ENCODE results near the gene EYA2.

GRCh38 chr20:47049771-47050170, 155.1 kb downstream of the EYA2 start:
- TF ChIP-seq CTCF (IDR thresholded peaks at IDR 0.05; ENCODE audit: poor library complexity) = no peak
- no peak for TF ChIP-seq EZH2phosphoT487 (IDR thresholded peaks at IDR 0.05; ENCODE audit: low read depth, severe bottlenecking, unreplicated experiment)

Measured in hepatocyte (in vitro differentiated cells).